Erythroblast (primary cell): ENCODE data around the gene LETM1.

Source experiments
- GATA1 ChIP-seq: IDR thresholded peaks from 2 replicates; pipeline ENCODE4 v1.6.1; 2011; ENCODE audit warnings: low read depth, mild to moderate bottlenecking, control low read depth, low read length, moderate library complexity
- POLR2A ChIP-seq: IDR thresholded peaks from 2 replicates; pipeline ENCODE4 v1.6.1; 2011; ENCODE audit warnings: mild to moderate bottlenecking, low read length

DNA sequence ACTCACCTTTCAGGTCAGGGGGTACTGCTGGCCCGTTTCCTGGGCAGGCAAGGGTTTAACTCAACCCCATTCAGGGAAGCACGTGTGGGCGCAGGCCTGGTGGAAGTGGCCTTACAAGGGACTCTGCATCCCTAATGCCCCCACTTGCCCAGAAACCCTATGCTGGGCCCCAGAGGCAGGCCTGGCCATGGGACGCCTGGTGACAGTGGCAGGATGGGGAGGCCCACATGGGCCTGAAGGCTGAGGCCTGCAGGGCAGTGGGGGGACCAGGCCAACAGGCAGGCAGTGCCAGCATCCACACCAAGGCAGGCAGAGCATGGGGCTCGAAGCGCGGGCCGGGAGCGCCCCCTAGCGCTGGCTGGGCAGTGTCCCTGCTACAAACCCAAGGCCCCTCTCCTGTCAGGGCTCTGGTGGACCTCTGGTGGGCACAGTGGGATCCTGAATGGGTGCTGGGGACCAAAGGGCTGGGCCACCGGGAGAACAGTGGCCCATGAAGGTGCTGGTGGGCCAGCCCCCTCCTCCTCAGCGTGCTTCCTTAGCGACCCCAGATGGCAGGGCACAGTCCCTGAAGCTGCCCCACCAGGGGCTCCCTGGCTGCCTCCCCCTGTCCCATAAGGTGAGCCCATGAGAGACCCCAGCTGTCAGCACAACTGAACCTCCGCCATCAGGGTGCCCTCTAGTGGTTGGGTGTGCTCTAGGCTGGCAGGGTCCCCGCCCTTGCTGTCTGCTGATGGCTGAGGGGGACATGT, 46.0 kb downstream of the LETM1 start:
- TF ChIP-seq POLR2A (no peak), GATA1 (no peak)
